NCI-H460 (cell line): ENCODE measurements around the gene PTCH2. TPM values are rescaled to one million over a fixed set of nuclear protein-coding genes. Genes with fewer than 3 reads are reported as not detected.
"Not testable (repeated sequence)": the region's sequence is repeated elsewhere in the genome, so short reads cannot be mapped to it uniquely, and the experiment has no call there.

ENCODE experiments used
- DNase-seq: peaks from one replicate; pipeline ENCODE4 v3.0.0-alpha.2; 2016; ENCODE audit warnings: low read depth; ENCODE audit errors: extremely low read depth
- total RNA-seq: library from RNA; depleted of rRNA; stranded (reverse); fragments of >200 nt; shearing (Covaris generic); gene quantifications from 2 replicates; pipeline ENCODE4 v1.2.3, GENCODE V29; 2014

PTCH2 gene
- total RNA-seq, 1 experiment from 2014 or later: 0.02 TPM

DNA sequence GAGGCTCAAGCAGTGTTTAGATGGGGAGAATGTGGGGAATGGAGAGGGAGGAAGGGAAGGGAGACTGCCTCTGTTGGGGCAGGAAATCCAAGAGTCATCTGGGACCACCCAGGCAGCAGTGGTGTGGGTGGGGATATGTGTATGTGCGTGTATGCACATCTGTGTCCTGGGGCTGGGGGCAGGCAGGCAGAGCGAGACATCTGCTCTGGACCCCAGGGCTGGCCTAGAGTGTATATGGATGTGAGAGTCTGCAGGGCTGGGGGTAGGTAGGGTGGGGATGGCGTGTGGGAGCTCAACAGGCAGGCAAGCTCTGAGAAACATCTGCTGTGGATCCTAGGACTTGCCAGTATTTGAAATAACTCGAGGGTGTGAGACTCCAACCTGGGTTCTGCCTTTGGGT is 3.5 kb downstream of the PTCH2 start:
- no peak for DNase-seq

DNA sequence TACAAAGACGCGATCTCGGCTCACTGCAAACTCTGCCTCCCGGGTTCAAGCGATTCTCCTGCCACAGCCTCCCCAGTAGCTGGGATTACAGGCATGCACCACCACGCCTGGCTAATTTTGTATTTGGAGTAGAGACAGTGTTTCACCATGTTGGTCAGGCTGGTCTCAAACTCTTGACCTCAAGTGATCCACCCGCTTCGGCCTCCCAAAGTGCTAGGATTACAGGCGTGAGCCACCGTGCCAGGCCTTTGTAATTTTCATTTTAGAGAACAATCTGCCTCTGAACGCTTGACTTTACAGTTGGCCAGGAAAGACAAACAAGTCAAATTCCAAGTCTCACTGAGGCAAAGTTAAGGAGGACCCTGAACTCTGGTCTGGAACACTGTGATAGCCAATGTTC is 4.8 kb downstream of the PTCH2 start:
- DNase-seq: not testable (repeated sequence)

DNA sequence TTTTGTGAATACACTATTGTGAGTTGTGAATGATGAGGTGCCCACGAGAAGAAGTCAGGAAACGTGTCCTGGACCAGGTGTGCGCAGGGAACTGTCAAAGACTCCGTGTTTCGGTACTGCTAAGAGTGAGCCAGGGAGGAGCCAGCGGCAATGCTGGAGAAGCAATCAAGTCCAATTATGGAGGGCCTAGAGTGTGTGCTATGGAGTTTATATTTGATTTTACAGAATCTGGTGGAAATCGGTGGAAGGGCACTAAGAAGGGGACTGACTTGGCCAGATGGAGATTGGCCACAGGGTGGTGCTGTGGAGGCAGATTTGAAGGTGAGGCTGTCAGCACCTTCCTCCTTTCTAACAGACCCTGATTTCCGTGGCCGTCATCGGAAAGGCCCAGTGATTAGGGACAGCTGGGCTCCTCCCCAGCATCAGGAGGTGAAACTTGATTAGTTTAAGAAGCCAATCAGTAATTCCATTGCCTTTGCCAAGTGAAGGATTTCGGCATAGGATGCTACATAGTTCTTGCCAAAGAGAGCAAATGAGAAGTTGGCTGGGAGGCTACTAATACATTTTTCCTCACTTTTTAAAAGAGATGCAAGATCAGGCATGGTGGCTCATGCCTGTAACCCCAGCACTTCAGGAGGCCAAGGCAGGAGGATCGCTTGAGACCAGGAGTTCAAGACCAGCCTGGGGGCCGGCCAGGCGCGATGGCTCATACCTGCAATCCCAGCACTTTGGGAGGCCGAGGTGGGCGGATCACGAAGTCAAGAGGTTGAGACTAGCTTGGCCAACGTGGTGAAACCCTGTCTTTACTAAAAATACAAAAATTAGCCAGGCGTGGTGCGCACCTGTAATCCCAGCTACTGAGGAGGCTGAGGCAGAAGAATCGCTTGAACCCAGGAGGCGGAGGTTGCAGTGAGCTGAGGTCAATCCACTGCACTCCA is 7.0 kb downstream of the PTCH2 start:
- DNase-seq: peak; percentile 67

DNA sequence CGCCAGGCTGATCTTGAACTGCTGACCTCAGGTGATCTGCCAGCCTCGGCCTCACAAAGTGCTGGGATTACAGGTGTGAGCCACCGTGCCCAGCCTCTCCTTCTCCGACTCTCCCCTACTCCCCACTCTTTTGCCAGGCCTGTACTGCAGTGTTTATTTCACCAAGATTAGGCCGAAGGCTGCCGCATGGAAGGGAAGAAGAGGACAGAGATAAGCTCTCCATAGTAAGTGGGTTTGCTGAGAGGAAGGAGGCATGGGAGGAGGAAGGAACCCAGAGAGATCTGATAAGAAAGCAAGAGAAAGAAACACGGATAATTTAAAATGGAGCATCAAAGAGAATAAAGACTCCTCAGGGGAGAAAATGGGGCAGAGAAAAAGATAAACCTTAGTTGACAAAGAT is 8.7 kb downstream of the PTCH2 start:
- no peak for DNase-seq

DNA sequence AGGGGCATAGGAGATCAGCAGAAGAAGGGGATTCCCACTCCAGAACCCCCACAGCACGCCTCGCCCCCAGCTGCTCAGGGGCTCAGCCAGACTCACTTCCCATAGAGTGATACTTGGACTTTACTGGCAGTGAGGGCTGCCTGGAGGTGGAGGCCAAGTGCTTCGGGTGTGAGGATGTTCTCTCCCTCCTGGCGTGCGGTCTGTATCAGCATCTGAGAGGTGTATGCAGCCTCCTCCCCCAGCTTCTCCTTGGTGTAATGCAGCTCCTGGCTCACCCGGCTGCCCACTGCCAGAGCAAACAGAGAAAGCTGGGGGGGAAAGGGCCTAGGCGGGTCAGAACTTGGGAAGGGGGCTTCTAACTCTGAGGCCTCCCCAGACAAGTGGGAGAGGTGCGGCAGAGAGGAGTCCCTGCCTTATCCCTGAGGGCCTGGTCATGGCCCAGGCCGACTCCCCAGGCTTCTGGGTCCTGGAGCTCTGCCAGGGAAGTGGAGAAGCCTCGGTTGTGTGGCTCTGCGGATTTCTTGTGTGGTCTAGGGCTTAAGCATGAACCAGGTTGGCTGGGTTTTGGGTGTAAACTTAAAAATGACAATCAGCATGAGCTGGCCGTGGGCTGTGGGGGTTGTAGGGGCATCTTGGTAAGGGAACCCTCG is 10.9 kb downstream of the PTCH2 start:
- no peak for DNase-seq

DNA sequence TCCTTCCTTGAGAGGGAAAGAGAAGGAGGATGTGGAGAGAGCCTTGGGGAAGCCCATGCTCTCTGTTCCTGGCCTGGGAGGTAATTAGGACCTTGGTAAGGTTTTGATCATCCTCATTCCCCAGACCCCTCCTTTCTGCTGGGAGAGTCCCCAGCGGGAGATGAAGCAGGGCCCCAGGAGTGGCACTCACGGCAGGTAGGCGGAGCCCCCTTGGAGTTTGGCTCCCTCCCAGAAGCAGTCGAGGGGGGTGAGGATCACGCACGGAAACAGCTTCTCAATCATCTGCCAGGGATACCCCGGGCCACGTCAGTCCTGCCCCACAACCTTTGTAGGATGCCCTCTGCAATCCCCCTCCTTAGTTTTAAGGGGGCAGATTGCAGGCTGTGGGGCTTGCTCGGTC is 11.5 kb downstream of the PTCH2 start:
- DNase-seq: no peak

DNA sequence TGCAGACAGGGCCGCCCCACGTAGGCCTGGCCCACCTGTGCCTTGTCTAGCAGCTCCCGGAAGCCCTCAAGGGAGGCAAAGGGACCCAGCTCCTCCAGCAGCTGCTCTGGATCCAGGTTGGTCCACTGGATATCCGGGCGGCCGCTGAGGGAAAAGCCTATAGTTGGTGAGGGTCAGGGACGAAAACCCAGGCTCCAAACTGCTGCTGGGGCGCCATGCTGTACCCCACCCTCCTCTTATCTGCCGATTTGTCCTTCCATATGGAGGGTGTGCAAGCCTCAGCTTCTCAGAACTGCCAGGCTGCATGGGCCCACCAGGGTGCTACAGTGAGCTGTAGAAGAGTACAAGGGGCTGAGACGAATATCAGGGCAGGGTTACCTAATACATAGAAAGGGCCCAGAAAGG is 12.2 kb downstream of the PTCH2 start:
- no peak for DNase-seq

DNA sequence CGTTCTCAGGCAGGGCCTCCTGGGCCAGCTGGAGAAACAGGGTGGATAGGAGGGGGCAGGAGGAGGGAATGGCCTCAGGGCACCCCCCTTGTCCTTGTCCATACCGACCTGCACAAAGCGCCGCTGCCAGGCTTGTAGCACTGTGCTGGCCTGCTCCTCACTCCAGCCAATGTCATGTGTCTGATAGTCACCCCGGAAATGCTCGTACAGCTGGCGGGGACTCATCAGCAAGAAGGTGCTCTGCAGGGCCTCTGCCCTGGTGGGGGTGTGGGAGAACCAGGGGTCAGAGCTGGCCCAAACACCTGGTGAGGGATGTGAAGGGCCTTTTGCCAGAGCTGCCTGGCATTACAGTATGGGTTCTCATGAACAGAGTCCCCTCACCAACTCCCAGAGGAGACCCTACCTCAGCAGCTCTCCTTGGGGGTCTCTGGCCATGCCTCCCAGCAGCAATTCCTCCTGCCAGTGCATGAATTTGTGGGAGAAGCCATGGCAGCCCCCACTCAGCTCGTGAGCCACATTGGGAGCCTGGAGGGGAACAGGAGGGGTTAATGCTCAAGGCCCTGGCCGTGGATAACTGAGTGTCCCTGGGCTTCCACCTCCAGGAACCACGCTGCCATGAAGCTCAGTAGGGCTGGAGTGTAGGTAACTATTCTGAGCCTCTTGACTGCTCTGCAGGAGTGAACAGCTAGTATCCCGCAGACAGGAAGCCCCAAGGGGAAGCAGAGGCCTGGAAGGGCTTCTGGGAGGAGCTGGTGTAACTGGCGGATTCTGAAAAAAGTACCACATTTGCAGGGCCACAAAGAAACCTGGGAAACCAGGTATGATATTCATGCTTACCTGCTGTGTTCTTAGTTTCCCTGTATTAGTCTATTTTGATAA is 13.3 kb downstream of the PTCH2 start:
- no peak for DNase-seq

DNA sequence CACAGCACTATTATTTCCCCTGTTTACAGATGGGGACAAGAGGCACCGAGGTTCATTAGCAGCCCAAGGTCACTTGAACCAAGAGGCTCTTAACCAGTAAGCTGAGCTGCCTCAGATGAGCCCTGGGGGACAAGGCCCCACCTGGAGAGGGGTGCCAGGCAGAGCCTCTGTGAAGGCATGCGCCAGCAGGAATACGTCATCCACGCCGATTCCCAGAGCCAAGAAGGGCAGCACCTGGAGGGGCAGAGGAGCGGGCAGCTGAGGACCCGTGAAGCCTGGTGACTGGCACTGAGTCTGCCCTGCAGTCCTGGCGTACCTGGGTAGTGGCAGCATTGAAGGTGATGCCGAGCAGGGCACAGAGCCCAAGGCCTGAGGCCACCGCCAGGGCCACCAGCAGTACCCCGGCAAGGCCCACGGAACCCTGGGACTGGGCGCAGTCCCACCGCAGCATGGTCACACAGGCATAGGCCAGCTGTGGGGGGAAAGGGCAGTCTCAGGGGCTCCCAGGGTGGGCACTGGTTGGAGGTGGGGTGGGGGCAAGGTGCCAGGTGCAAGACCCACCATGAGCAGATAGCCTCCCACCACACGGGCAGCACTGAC is 14.1 kb downstream of the PTCH2 start:
- DNase-seq: no peak

DNA sequence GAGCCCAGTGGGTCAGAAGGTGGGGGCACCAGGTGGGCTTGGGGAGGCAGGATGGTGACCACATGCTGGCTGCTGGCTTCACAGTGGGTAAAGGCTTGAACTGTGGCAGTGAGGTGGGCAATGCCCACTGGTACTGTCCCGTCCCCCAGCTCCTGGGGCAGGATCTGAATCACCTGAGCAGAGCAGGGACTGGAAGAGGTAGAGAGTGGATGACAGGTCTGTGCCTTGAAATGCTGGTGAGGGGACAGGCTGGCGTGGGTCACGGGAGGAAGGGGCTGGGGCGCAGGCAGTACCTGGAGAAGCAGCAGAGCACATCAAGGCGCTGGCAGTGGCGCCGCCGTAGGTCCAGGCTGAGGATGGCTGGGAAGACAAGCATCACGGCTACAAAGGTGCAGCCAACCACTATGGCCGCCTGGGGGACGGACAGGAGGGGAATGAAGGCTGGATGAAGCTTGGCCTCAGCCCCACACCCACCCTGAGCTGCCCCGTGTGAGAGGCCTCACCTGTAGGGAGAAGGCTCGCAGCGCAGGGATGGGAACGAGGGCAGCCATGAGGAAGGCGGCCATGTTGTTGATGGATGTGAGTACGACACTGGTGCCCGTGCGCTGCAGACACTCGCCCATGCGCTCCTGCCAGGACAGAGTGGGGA is 14.9 kb downstream of the PTCH2 start:
- no peak for DNase-seq

DNA sequence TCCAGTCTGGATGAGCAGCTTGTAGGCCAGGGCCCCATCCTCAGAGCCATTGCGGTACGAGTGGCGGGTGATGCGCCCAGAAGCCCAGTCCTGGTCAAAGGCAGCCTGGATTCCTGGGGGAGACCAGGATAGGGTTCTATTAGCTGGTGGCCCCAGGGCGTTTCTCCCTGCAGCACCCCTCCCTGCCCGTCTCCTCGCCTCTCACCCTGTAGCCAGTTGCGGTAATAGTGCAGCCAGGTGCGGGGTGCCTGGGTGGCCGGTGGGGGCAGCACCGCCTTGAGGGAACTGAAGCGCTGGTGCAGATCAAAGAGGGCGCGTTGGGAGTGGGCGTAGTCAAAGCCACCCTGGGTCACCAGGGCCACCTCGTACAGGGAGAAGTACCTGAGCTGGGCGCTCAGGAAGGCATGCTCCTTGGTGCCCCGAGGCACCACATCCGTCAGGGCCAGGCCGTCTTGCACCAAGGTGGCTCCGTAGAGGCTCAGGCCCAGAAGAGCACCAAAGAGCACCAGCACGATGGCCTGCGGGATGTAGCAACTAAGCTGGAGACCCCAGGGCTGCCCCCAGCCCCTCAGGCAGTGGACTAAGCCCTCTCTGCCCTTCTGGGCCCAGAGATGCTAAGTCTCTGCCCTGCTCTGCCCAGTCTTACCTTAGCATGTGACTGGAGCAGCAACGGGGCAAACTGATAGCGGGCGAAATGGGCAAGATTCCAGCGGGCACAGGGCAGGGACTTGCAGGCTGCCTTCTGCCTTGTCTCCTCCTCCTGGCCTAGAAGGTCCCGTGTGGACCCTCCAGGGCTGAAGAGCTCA is 15.7 kb downstream of the PTCH2 start:
- no peak for DNase-seq

DNA sequence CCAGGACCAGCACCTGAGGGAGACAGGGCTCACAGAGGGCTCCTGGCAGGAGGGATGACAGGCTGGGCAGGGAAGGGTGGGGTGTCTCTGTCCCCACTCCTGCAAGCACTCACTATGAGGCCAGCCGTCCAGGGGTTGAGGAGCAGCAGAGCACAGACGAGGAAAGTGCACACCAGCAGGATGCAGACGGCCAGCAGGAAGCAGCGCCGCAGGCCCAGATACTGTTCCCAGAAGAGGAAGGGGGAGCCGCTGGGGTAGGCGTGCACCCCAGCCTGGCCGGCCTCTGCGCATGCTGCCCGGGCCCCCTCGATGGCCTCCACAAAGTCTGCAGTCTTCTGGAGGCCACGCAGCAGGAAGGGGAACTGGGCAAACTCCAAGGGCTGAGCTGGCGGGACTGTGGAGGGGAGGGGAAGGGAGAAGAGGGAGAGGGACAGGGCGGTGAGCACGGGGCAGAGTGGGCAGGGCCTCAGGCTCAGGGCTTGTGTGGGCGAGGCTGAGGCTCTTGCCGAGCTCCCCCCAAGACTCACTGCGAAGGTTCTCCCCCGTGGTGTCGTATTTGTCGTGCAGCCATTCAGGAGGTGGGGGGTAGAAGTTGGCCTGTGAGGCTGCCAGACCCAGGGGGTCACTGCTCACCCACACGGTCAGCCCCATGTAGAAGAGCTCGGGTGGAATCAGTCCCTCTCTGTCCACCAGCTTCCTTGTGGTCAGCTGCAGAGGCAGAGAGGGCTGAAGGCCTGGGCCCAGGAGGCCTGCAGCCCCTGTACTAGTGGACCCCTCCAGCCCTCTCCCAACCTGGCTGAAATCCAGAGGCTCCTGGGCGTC is 16.5 kb downstream of the PTCH2 start:
- no peak for DNase-seq

DNA sequence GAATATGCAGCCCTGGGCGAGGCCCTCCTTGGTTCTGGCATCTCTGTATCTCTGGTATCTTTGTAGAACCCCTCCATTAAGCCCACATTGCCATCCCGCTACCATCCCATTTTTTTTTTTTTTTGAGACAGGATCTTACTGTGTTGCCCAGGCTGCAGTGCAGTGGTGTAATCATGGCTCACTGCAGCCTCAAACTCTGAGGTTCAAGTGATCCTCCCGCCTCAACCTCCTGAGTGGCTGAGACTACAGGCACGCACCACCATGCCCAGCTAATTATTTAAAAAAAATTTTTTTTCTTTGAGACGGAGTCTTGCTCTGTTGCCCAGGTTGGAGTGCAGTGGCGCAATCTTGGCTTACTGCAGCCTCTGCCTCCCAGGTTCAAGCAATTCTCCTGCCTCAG is 18.7 kb downstream of the PTCH2 start:
- DNase-seq: not testable (repeated sequence)

DNA sequence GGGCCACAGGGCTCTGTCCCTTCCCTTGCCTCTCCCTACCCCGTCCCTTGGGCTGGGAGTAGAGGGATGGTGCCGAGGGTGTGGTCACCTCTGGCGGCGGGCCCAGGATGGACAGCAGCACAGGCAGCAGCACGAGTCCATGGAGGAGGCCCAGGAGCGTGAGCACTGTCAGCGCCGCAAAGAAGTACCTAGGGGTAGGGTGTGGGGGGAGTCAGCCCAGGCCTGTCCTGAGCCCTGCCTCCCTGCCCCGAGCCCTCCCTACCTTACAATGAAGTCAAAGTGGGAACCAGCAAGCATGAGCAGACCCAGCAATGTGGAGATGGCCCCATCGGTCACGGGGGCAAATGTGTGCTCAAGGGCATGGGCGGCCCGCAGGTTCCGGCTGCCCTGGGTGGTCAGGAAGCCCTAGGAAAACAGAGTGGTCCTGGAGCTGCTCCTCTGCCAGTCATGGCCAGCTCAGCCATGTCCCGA is 20.0 kb downstream of the PTCH2 start:
- no peak for DNase-seq

DNA sequence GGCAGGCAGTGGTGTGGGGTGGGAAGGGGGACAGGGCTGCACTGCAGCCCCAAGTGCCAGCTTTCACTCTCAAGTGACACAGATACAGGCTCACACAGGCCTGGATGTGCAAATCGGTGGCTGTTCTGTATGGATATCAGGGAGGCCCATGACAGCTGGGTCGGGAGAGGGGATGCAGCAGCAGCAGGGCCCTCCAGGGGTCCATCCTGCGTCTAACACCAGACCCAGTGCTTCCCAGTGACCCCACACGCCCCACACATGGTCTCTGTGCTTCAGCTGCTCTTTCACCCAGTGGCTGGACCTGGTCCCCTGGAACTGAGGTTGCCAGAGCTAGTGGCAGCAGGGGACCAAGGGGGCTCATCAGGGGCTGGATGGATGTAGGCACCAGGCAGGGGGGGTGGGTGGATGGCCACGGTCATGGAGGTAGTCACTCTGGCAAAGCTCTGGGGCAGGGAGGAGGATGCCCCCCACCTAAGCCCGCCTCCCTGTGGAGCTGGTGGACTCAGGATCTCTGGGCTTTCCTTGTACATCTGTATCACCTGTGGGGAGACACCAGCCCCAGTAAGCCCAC is 20.8 kb downstream of the PTCH2 start:
- no peak for DNase-seq

DNA sequence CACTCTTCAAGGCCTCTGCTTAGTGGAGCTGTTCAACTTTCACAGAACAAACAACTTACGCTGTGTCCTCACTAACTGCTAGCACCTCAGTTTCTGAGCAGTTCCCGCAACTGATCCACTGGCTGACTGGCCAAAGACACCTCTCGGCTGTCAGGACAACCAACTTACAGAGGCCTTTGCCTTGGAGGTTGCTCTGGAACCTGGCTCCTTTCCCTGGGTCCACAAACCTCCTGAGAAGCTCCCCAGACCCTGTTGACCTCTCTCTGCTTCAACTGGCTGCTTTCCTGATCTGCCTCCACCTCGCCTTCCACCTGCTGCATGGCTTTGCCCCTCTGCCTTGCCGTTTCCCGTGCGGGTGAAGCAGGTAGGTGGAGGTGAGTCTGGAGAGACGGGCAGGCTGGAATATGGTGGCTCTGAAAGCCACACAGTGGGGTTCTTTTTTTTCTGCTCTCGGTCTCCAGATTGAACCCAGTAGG is 21.8 kb downstream of the PTCH2 start:
- DNase-seq: no peak

DNA sequence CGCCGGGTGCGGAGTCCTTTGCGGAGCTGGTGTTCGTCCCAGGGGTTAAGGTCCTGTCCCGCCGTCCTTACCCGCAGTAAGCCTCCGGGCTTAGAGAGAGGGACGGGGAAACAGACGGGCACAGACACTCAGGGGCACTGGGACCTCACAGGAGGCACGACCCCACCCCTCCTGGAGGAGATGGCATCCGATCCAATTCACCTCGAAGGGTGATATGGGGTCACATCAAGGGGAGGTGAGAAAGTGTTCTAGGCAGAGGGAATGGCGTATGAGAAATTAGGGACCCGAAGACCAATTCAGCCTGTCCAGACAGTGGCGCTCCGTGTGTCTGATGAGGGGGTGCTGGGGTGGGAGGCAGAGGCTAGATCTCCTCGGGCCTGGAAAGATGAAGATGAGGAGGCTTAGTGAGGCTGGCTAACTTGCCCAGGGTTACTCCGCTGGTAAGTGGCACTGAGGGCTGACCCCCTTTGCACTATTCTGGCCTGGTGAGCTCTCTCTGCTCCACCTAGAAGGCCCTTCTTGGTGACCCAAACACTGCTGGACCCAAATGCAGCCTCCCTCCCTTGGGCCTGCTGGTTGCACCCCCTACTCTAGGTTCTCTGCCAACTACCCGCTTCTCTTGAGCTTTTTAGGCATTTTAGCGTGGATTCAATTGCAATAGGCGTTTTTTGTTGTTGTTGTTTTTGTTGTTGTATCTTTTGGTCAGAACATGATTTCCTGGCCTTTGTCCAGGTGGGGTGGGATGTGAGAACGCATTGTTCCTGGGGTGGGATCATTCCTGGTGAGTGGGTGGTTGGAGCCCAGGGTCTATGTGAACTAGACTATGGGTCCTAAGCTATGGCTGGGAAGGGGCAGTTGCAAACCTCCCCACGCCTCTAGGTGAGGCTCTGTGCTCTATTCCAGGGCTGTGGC is 22.5 kb downstream of the PTCH2 start:
- DNase-seq: no peak
